ENCODE measurements around the gene ABCB4. TPM values are rescaled to one million over a fixed set of nuclear protein-coding genes. Genes with fewer than 3 reads are reported as not detected.

ABCB4 gene
- total RNA-seq, 4 donors from 2014 or later, result 0.08 to 2.1 (median 0.76) TPM

DNA sequence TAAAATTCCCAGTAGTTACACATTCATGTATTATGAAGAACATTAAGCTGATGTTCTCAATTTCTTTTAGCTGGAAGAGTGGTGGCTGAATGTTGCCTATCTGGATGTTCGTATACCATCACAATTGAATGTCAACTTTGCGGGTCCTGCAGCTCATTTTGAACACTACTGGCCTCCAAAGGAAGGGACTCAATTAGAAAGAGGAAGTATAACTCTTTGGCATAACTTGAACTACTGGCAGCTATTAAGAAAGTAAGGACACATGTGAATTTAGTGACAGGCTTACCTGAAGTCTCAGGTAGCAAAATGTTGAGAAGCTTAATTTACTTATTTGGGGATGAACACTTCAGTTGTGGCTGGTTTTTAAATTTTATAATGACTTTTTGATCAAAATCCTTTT is 114.2 kb downstream of the ABCB4 start:
- WGBS, 2 donors, result 95 to 97% methylated on average over 2 of the region's 2 CpGs
- TF ChIP-seq, protein P1, sequence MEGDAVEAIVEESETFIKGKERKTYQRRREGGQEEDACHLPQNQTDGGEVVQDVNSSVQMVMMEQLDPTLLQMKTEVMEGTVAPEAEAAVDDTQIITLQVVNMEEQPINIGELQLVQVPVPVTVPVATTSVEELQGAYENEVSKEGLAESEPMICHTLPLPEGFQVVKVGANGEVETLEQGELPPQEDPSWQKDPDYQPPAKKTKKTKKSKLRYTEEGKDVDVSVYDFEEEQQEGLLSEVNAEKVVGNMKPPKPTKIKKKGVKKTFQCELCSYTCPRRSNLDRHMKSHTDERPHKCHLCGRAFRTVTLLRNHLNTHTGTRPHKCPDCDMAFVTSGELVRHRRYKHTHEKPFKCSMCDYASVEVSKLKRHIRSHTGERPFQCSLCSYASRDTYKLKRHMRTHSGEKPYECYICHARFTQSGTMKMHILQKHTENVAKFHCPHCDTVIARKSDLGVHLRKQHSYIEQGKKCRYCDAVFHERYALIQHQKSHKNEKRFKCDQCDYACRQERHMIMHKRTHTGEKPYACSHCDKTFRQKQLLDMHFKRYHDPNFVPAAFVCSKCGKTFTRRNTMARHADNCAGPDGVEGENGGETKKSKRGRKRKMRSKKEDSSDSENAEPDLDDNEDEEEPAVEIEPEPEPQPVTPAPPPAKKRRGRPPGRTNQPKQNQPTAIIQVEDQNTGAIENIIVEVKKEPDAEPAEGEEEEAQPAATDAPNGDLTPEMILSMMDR (IDR thresholded peaks at IDR 0.05), result no peak
- no peak for TF ChIP-seq POLR2A (IDR thresholded peaks at IDR 0.05)
- no peak for DNase-seq (ENCODE audit: low spot score in 2 of 2)
- intact Hi-C loops (cut with DNase I; ENCODE audit: low total_unique reads), result no loop called here
- H3K4me3 ChIP-seq (ENCODE audit: low read depth, poor library complexity, severe bottlenecking), result no peak overlapping the region

DNA sequence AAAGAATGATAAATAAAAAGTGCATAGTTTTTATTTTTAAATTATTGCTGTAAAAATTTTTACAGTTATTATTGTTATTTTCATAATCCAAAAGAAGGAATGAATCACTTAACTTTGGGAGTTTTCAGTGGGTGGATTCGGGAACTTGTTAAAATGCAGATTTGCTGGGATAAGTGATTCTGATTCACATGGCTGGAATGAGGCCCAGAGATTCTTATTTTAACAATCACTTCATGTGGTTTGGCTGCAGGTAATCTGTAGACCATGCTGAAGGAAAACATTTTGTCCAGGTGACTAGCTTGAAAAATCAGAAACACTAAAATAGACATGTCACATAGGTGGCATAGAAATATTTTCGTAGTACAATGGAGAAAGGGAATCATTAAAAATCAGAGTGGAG is 116.1 kb downstream of the ABCB4 start:
- H3K4me3 ChIP-seq (ENCODE audit: low read depth, poor library complexity, severe bottlenecking), result no peak overlapping the region
- no peak for DNase-seq (ENCODE audit: low spot score in 2 of 2)
- WGBS, 2 donors, result 47 to 52% methylated on average over 2 of the region's 2 CpGs
- intact Hi-C loops (cut with DNase I; ENCODE audit: low total_unique reads), result no loop called here
- TF ChIP-seq, protein P1 (IDR thresholded peaks at IDR 0.05), result no peak
- TF ChIP-seq POLR2A (IDR thresholded peaks at IDR 0.05), result no peak

DNA sequence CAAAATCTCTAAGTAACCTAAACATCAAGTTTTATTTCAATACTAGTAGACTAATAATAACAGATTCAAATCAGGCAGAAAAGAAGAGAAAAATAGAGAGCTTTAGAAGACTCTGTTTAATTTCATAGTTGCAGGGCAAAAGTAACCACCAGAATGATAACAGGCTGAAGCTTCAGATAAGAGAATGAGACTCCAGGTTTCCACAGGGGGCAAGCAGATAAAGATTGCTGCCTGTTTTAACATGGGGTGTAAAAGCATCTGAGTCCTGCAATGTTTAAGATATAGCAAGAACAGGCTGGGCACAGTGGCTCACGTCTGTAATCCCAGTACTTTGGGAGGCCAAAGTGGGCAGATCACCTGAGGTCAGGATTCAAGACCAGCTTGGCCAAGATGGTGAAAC is 119.0 kb downstream of the ABCB4 start:
- H3K4me3 ChIP-seq (ENCODE audit: low read depth, poor library complexity, severe bottlenecking), result no peak overlapping the region
- 92 to 96% methylated on average over 1 of the region's 1 CpG for WGBS, 2 donors
- no peak for TF ChIP-seq POLR2A (IDR thresholded peaks at IDR 0.05)
- intact Hi-C loops (cut with DNase I; ENCODE audit: low total_unique reads), result no loop called here
- DNase-seq (ENCODE audit: low spot score in 2 of 2), result no peak

DNA sequence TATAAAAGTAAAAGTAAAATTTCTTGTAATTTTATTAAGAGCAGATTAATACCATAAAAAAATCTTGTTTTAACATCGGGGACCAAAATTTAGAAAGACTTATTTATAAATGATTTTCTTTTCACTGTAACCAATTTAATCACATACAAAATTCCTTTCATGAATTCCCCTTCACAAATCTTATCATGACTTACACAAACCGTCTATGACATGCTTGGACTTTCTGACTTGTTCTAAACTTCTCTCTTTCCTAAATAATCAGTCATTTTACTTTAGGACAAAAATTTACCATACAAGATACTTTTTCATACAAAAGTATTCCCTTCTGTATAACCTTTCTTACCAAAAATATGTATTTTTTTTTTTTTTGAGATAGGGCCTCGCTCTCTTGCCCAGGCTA is 120.7 kb downstream of the ABCB4 start:
- H3K4me3 ChIP-seq (ENCODE audit: low read depth, poor library complexity, severe bottlenecking), result no peak overlapping the region
- no peak for DNase-seq (ENCODE audit: low spot score in 2 of 2)
- 93 to 96% methylated on average over 3 of the region's 3 CpGs for WGBS, 2 donors
- intact Hi-C loops (cut with DNase I; ENCODE audit: low total_unique reads), result no loop called here
- no peak for TF ChIP-seq POLR2A (IDR thresholded peaks at IDR 0.05)
- TF ChIP-seq, protein P1 (IDR thresholded peaks at IDR 0.05), result no peak

Other genes starting within 250 kb of the ABCB4 start
- 10 to 100 TPM; 18.9 to 41.3 (median 25.2) TPM for gene CROT, start 130.0 kb downstream of the ABCB4 start, total RNA-seq
- gene ABCB1, start 125.2 kb upstream of the ABCB4 start, total RNA-seq, result 1 to 10 TPM in 2 of 4 donors, under 1 TPM in 2; 0.67 to 4.9 (median 2.5) TPM
- gene RUNDC3B, start 152.7 kb upstream of the ABCB4 start, total RNA-seq, result 1 to 10 TPM in 2 of 4 donors, under 1 TPM in 2; 0.46 to 5.2 (median 1.0) TPM

All from lower leg skin (tissue), 4 donors.